GM12878 (cell line): ENCODE results near the gene TLCD3B. TPM values are rescaled to one million over a fixed set of nuclear protein-coding genes. Genes with fewer than 3 reads are reported as not detected.

Source experiments
- ATAC-seq: fragments of 200-7000 bp; cut with Tn5 transposase; 3 replicates; pipeline ENCODE4 v1.9.1; 2020; ENCODE audit warnings: mild to moderate bottlenecking, moderate library complexity
- BruUV-seq: library from RNA; stranded (reverse); fragments of 400-500 nt; replicated peaks from 2 replicates; lab custom pipeline; 2021; lab: Mats Ljungman, UMichigan
- CTCF ChIA-PET: fragments of 300-600 bp; sonication (Branson Sonifier 250); formaldehyde crosslinking; extraction: SDS; loops from one replicate; lab custom pipeline; 2021; ENCODE audit warnings: inconsistent platforms; lab: Yijun Ruan, JAX
- POLR2A ChIA-PET: fragments of 350-600 bp; formaldehyde crosslinking; extraction: SDS; loops from one replicate; lab custom pipeline; 2021; ENCODE audit warnings: inconsistent platforms; lab: Charles Lee
- RAD21 ChIA-PET: fragments of 300-600 bp; sonication (Branson Sonifier 250); formaldehyde crosslinking; loops from one replicate; lab custom pipeline; 2023; ENCODE audit warnings: antibody characterized with exemption; ENCODE audit not compliant: unreplicated experiment; lab: Charles Lee
- SMC1A ChIA-PET: fragments of 300-600 bp; sonication (Branson Sonifier 250); formaldehyde crosslinking; loops from one replicate; lab custom pipeline; 2023; ENCODE audit not compliant: unreplicated experiment, uncharacterized antibody; lab: Charles Lee
- DNase-seq: peaks from one replicate; pipeline ENCODE4 v3.0.0-alpha.2; 2011; ENCODE audit warnings: low read depth, low spot score
- FAIRE-seq: peaks from 3 replicates; lab custom pipeline; 2011; peaks lifted over from hg19 to GRCh38; lab: Jason Lieb, UNC
- H2AFZ ChIP-seq: 2 replicates; pipeline ENCODE4 v1.6.0; 2011; ENCODE audit warnings: low read depth, low read length, control low read depth; ENCODE audit not compliant: control insufficient read depth
- H3K27ac ChIP-seq: 2 replicates; pipeline ENCODE4 v1.5.1; 2011; ENCODE audit warnings: control low read depth; ENCODE audit not compliant: control insufficient read depth, insufficient read depth
- H3K27me3 ChIP-seq, 2 experiments: replicated peaks in 1 of 2; 2 replicates each; pipeline versions ENCODE4 v1.6.0 to v1.6.1; 2011; ENCODE audit warnings: low read length in 1 of 2; ENCODE audit not compliant: control insufficient read depth in 2 of 2, insufficient read depth in 2 of 2
- H3K36me3 ChIP-seq, 2 experiments: 2 replicates each; pipeline ENCODE4 v1.5.1; 2011; ENCODE audit warnings: low read length in 1 of 2; ENCODE audit not compliant: control insufficient read depth in 2 of 2, insufficient read depth in 2 of 2
- H3K4me1 ChIP-seq: 2 replicates; pipeline ENCODE4 v1.6.1; 2011; ENCODE audit warnings: mild to moderate bottlenecking, low read length, moderate library complexity, mixed read lengths; ENCODE audit not compliant: control insufficient read depth, insufficient read depth
- H3K4me2 ChIP-seq: 2 replicates; pipeline ENCODE4 v1.6.0; 2011; ENCODE audit warnings: control low read depth; ENCODE audit not compliant: control insufficient read depth, insufficient read depth
- H3K4me3 ChIP-seq: fragments of 200-600 bp; sonication (generic); 2 replicates; pipeline ENCODE4 v1.5.1; 2016
- H3K79me2 ChIP-seq: 2 replicates; pipeline ENCODE4 v1.6.0; 2011; ENCODE audit warnings: low read length; ENCODE audit not compliant: control insufficient read depth, insufficient read depth
- H3K9ac ChIP-seq: 2 replicates; pipeline ENCODE4 v1.8.0; 2011; ENCODE audit warnings: low read length, control low read depth, mixed read lengths; ENCODE audit not compliant: control insufficient read depth, insufficient read depth
- H3K9me3 ChIP-seq: replicated peaks from 3 replicates; pipeline ENCODE4 v1.5.1; 2011; ENCODE audit warnings: mild to moderate bottlenecking, low read length; ENCODE audit not compliant: control insufficient read depth, insufficient read depth
- H4K20me1 ChIP-seq: 2 replicates; pipeline ENCODE4 v1.6.0; 2011; ENCODE audit not compliant: control insufficient read depth, insufficient read depth
- CBFB ChIP-seq: IDR thresholded peaks from 2 replicates; pipeline ENCODE4 v1.6.1; 2016; ENCODE audit warnings: antibody characterized with exemption, low read depth
- DPF2 ChIP-seq: fragments of 450-650 bp; IDR thresholded peaks from 2 replicates; pipeline ENCODE4 v1.6.1; 2017; ENCODE audit warnings: mild to moderate bottlenecking
- EP300 ChIP-seq, 2 experiments: fragments of 150-350 bp in 1 of 2; IDR thresholded peaks; 2 replicates each; pipeline ENCODE4 v1.6.1; 2011 to 2012; ENCODE audit warnings: low read depth in 2 of 2, low read length in 2 of 2, borderline replicate concordance in 1 of 2, improper control_type of control experiment in 1 of 2, inconsistent platforms in 1 of 2; ENCODE audit not compliant: control insufficient read depth in 1 of 2
- GABPA ChIP-seq: IDR thresholded peaks from 2 replicates; pipeline ENCODE4 v1.6.1; 2014; ENCODE audit warnings: antibody characterized with exemption, low read depth, mild to moderate bottlenecking, inconsistent platforms
- LARP7 ChIP-seq: fragments of 450-650 bp; IDR thresholded peaks from 2 replicates; pipeline ENCODE4 v1.6.1; 2017; ENCODE audit warnings: mild to moderate bottlenecking
- MYB ChIP-seq: fragments of 150-350 bp; IDR thresholded peaks from 2 replicates; pipeline ENCODE4 v1.6.1; 2014; ENCODE audit warnings: mild to moderate bottlenecking, low read depth, low read length, borderline replicate concordance
- NFYA ChIP-seq: IDR thresholded peaks from 2 replicates; pipeline ENCODE4 v1.6.1; 2011; ENCODE audit warnings: low read depth, mild to moderate bottlenecking, low read length, improper control_type of control experiment, borderline replicate concordance
- PML ChIP-seq: IDR thresholded peaks from 2 replicates; pipeline ENCODE4 v1.6.1; 2012; ENCODE audit warnings: low read length, inconsistent platforms
- RCOR1 ChIP-seq: conservative IDR thresholded peaks from 2 replicates; pipeline ENCODE4 v1.6.1; 2012; ENCODE audit warnings: low read depth, low read length, improper control_type of control experiment
- SMAD5 ChIP-seq: IDR thresholded peaks from 2 replicates; pipeline ENCODE4 v1.6.1; 2016; ENCODE audit warnings: antibody characterized with exemption, low read depth
- SMC3 ChIP-seq: IDR thresholded peaks from 2 replicates; pipeline ENCODE4 v1.6.1; 2011; ENCODE audit warnings: low read length, improper control_type of control experiment, borderline replicate concordance
- STAT1 ChIP-seq: fragments of 450-650 bp; conservative IDR thresholded peaks from 2 replicates; pipeline ENCODE4 v1.6.1; 2014; ENCODE audit warnings: antibody characterized with exemption, mild to moderate bottlenecking
- ZNF24 ChIP-seq: fragments of 450-650 bp; IDR thresholded peaks from 2 replicates; pipeline ENCODE4 v1.6.1; 2017; ENCODE audit warnings: antibody characterized with exemption, mild to moderate bottlenecking
- WGBS: methylation state at CpG from one replicate; pipeline ENCODE4 v1.1.6; 2016; ENCODE audit warnings: low lambda C conversion rate; ENCODE audit not compliant: insufficient replicate concordance, insufficient coverage; ENCODE audit errors: missing lambda C conversion rate; 5-methylcytosine and 5-hydroxymethylcytosine counted together
- in situ Hi-C: fragments of 300-500 bp; cut with MboI; formaldehyde crosslinking; loops from 9 replicates; pipeline ENCODE4 v1.14.3; 2018; ENCODE audit warnings: mixed read lengths
- intact Hi-C: fragments of 100-400 bp; cut with micrococcal nuclease; formaldehyde crosslinking; loops from one replicate; pipeline ENCODE4 v1.14.2; 2022; ENCODE audit not compliant: unreplicated experiment
- polyA plus RNA-seq, 11 experiments: library from polyadenylated mRNA; depleted of rRNA in 4 of 11; unstranded in 6 of 11; stranded (reverse) in 5 of 11; fragments of >200 nt; fragmentation: Nextera tagmentation in 4 of 11; fragmentation: Illumina TruSeq in 1 of 11; extraction: Ambion mirVana in 4 of 11; extraction: Trizol in 1 of 11; gene quantifications; 1 replicate in 1 of 11; 2 replicates in 10 of 11; pipeline versions ENCODE4 v1.2.1 to v1.2.3, GENCODE V29; 2011 to 2016; ENCODE audit warnings: inconsistent platforms in 2 of 11, missing spikeins in 2 of 11, low read depth in 1 of 11
- total RNA-seq, 4 experiments: library from RNA; depleted of rRNA in 3 of 4; stranded (reverse); fragments of >200 nt in 3 of 4; fragmentation: Illumina TruSeq in 1 of 4; extraction: Trizol in 1 of 4; gene quantifications; 2 replicates each; pipeline versions ENCODE4 v1.2.1 to v1.2.3, GENCODE V29; 2013 to 2021

Gene TLCD3B
- total and polyA plus RNA-seq, 10 of the 15 experiments (the other 5 are each of a cell fraction or from before 2014, with no cell fraction given) = 0.05 to 0.51 (median 0.18) TPM; not detected in 4

- Histone ChIP-seq H3K9ac (no peak overlapping the region), H3K4me1 (no peaks in the 10 kb centered on the region), H4K20me1 (no peaks in the 10 kb centered on the region), H3K4me3 (no peak overlapping the region), H3K4me2 (no peak overlapping the region), H3K79me2 (no peaks in the 10 kb centered on the region), H2AFZ (no peak overlapping the region), H3K27me3 (no peaks in the 10 kb centered on the region), H3K9me3 (no peaks in the 10 kb centered on the region), H3K27ac (no peak overlapping the region), H3K36me3 (peaks cover 18 to 45% of the 10 kb centered on the region in 2 experiments)
- RAD21 ChIA-PET = interaction anchor here (1.0 kb wide), 1 partner anchor 8 kb away, joined by 3 read pairs; no protein-coding TSS in a partner anchor
- in situ Hi-C loops (no loop called here), intact Hi-C loops (no loop called here)
- FAIRE-seq (no peak), DNase-seq (no peak), ATAC-seq (no peak)
- WGBS = over 99% methylated on average over 20 of the region's 20 CpGs
- TF ChIP-seq GABPA (no peak), SMAD5 (no peak), SMC3 (no peak), PML (no peak), NFYA (no peak), EP300 (IDR thresholded peaks at IDR 0.05; ENCODE audit: borderline replicate concordance in 1 of 2, control insufficient read depth in 1 of 2, low read depth in 2 of 2, low read length in 2 of 2) (no peak), DPF2 (no peak), RCOR1 (no peak), ZNF24 (no peak), CBFB (no peak), MYB (no peak), STAT1 (no peak), LARP7 (no peak)
- CTCF ChIA-PET = no interaction called here
- POLR2A ChIA-PET = interaction anchor here (1.1 to 1.4 kb wide), 2 partner anchors 10 to 13 kb away, joined by 3 read pairs; partner anchors contain the start of gene TAOK2
- SMC1A ChIA-PET = interaction anchor here (1.0 kb wide), 1 partner anchor 10 kb away, joined by 3 read pairs; no protein-coding TSS in a partner anchor
- BruUV-seq = no TSS peak
Observed at GRCh38 chr16:29986231-29986630, 44.8 kb downstream of the TLCD3B start.
